PFSK-1 (cell line): Measurements from ENCODE around the gene WFIKKN1.

Experiments
- FOXP2 ChIP-seq: optimal IDR thresholded peaks from 2 replicates; pipeline ENCODE3; 2011; ENCODE audit warnings: borderline replicate concordance, control low read depth, inconsistent platforms; ENCODE audit not compliant: insufficient read depth; ENCODE audit errors: extremely low read length, extremely low read depth
- POLR2AphosphoS5 ChIP-seq: IDR thresholded peaks from 2 replicates; pipeline ENCODE4 v1.6.1; 2012; ENCODE audit warnings: low read depth, mild to moderate bottlenecking, control low read depth, low read length, moderate library complexity
- REST ChIP-seq, 2 experiments: IDR thresholded peaks; 2 replicates each; pipeline versions ENCODE4 v1.6.1 to v1.8.0; 2011 to 2012; ENCODE audit warnings: low read depth in 2 of 2, low read length in 2 of 2, control low read depth in 1 of 2, inconsistent platforms in 1 of 2, mild to moderate bottlenecking in 1 of 2, moderate library complexity in 1 of 2; ENCODE audit not compliant: insufficient read depth in 1 of 2
- SIN3A ChIP-seq: IDR thresholded peaks from 2 replicates; pipeline ENCODE4 v1.6.1; 2012; ENCODE audit warnings: mild to moderate bottlenecking, low read length, moderate library complexity, borderline replicate concordance; ENCODE audit not compliant: insufficient read depth
- TAF1 ChIP-seq: IDR thresholded peaks from 2 replicates; pipeline ENCODE4 v1.6.1; 2012; ENCODE audit warnings: low read length, control low read depth, borderline replicate concordance; ENCODE audit not compliant: insufficient read depth

The WFIKKN1 gene

GRCh38 chr16:674968-675883 is 44.4 kb downstream of the WFIKKN1 start, which contains the start of gene RHBDL1:
Gene RHBDL1, plus strand, starts transcription at chr16:675671. Its CDS starts 120 bp downstream, at chr16:675791.
- TF ChIP-seq REST (IDR thresholded peaks at IDR 0.05; ENCODE audit: insufficient read depth in 1 of 2, low read depth in 2 of 2, low read length in 2 of 2) = no peak
- no peak for TF ChIP-seq SIN3A
- TF ChIP-seq FOXP2 = no peak
- no peak for TF ChIP-seq TAF1

GRCh38 chr16:675884-676564 is 45.2 kb downstream of the WFIKKN1 start:
- TF ChIP-seq SIN3A = no peak
- no peak for TF ChIP-seq TAF1
- no peak for TF ChIP-seq FOXP2
- TF ChIP-seq POLR2AphosphoS5 = no peak

GRCh38 chr16:676565-676902 is 45.7 kb downstream of the WFIKKN1 start:
- TF ChIP-seq POLR2AphosphoS5 (no peak), FOXP2 (no peak), REST (IDR thresholded peaks at IDR 0.05; ENCODE audit: insufficient read depth in 1 of 2, low read depth in 2 of 2, low read length in 2 of 2) (no peak), TAF1 (no peak), SIN3A (no peak)

GRCh38 chr16:676913-677312 is 46.1 kb downstream of the WFIKKN1 start:
- no peak for TF ChIP-seq POLR2AphosphoS5
- TF ChIP-seq SIN3A = no peak
- no peak for TF ChIP-seq REST (IDR thresholded peaks at IDR 0.05; ENCODE audit: insufficient read depth in 1 of 2, low read depth in 2 of 2, low read length in 2 of 2)
- no peak for TF ChIP-seq TAF1

- TF ChIP-seq SIN3A (no peak), POLR2AphosphoS5 (no peak), FOXP2 (no peak), TAF1 (no peak), REST (IDR thresholded peaks at IDR 0.05; ENCODE audit: insufficient read depth in 1 of 2, low read depth in 2 of 2, low read length in 2 of 2) (no peak)
Observed at GRCh38 chr16:677316-678190, 46.8 kb downstream of the WFIKKN1 start.
